HepG2 (cell line): ENCODE data around the gene SUDS3. TPM values are rescaled to one million over a fixed set of nuclear protein-coding genes. Genes with fewer than 3 reads are reported as not detected.

ENCODE experiments used
- GATAD2A ChIP-seq: IDR thresholded peaks from 2 replicates; pipeline ENCODE4 v1.6.1; 2016
- MXD4 ChIP-seq: IDR thresholded peaks from 2 replicates; pipeline ENCODE4 v1.6.1; 2016; ENCODE audit warnings: mild to moderate bottlenecking, missing biosample characterization, missing genetic modification reagents
- NFYC ChIP-seq: IDR thresholded peaks from 2 replicates; pipeline ENCODE4 v1.6.1; 2016; ENCODE audit warnings: missing genetic modification reagents, missing compliant biosample characterization
- SRF ChIP-seq: IDR thresholded peaks from 2 replicates; pipeline ENCODE4 v1.6.1; 2011; ENCODE audit warnings: mild to moderate bottlenecking, low read depth, low read length, moderate library complexity
- ZNF703 ChIP-seq: sonication (generic); formaldehyde crosslinking; IDR thresholded peaks from 2 replicates; pipeline ENCODE4 v1.5.1; 2020; ENCODE audit warnings: missing genetic modification reagents, mild to moderate bottlenecking, moderate library complexity, borderline replicate concordance
- polyA plus RNA-seq, 8 experiments: library from polyadenylated mRNA; depleted of rRNA in 3 of 8; stranded (reverse) in 7 of 8; unstranded in 1 of 8; fragments of >200 nt; fragmentation: Illumina TruSeq in 4 of 8; extraction: Trizol in 4 of 8; gene quantifications; 2 replicates each; pipeline versions ENCODE4 v1.2.1 to v1.2.3, GENCODE V29; 2011 to 2016; ENCODE audit warnings: low read depth in 4 of 8, missing spikeins in 1 of 8, mixed read lengths in 1 of 8; ENCODE audit not compliant: insufficient read depth in 1 of 8
- total RNA-seq, 5 experiments: library from RNA; depleted of rRNA; stranded (reverse); fragments of >200 nt; fragmentation: Illumina TruSeq; extraction: Trizol; gene quantifications; 2 replicates each; pipeline ENCODE4 v1.2.3, GENCODE V29; 2016; ENCODE audit warnings: low read depth in 1 of 5
- TF ChIP-seq, protein P1 (sequence below), 2 experiments: fragments of 450-650 bp in 1 of 2; sonication (generic) in 1 of 2; formaldehyde crosslinking in 1 of 2; IDR thresholded peaks; 2 replicates each; pipeline versions ENCODE4 v1.6.1 to v1.8.0; 2016 to 2022; ENCODE audit warnings: antibody characterized with exemption in 1 of 2, mild to moderate bottlenecking in 1 of 2, missing genetic modification reagents in 1 of 2
- TF ChIP-seq, protein P2 (sequence below): sonication (generic); formaldehyde crosslinking; IDR thresholded peaks from 2 replicates; pipeline ENCODE4 v1.5.0; 2020; ENCODE audit warnings: mild to moderate bottlenecking, missing genetic modification reagents, borderline replicate concordance
- TF ChIP-seq, protein P3 (sequence below): sonication (generic); formaldehyde crosslinking; IDR thresholded peaks from 2 replicates; pipeline ENCODE4 v1.9.0; 2021; ENCODE audit warnings: missing genetic modification reagents, borderline replicate concordance

Gene SUDS3
- total and polyA plus RNA-seq, 2 of the 13 experiments (the other 11 are each of a cell fraction or from before 2014, with no cell fraction given), result 20.2 to 33.1 TPM

DNA sequence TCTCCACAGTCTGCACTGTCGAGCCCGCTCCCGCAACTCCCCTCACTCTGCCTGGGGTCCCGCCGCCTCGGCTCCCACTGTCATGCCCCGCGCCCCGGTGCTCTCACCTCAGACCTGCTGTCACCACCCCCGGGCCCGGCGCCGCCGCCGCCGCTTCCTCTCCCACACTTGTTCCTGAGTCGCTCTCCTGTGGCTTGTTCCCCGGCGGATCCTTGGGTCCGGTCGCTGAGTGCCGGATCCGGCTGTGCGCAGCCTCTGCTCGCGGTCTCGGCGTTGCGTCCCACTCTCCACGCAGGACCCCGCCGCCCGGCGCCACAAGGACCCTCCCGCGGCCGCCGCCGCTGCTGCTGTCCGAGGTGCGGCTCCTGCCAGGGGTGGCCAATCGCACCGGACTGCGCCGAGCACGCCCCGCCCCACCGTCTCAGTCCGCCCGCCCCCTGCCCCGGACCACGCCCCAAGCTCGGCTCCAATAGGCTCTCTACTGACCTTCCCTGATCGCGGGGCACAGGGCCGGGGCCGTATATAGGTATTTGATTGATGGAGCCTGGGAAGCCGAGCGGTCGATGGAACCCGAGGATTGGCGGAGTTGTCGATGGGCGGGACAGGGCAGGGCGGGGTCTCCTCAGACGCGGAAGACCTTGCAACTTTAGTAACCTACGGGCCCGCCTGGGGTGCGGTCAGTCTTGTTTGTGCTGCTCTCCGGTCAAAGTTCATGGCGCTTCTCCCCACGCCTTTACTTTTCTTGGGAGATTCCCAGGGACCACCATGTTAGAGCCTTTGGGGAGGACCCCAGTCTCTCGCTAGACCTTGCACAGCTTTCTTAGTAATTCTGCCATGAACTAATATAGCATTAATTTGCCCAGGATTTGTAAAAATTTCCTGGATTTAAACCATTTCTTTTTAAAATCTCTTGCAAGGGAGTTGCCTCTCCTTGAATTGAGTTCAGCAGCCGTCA, 3.5 kb upstream of the SUDS3 start, which contains the start of gene TAOK3 (continued):
- TF ChIP-seq, protein P1, sequence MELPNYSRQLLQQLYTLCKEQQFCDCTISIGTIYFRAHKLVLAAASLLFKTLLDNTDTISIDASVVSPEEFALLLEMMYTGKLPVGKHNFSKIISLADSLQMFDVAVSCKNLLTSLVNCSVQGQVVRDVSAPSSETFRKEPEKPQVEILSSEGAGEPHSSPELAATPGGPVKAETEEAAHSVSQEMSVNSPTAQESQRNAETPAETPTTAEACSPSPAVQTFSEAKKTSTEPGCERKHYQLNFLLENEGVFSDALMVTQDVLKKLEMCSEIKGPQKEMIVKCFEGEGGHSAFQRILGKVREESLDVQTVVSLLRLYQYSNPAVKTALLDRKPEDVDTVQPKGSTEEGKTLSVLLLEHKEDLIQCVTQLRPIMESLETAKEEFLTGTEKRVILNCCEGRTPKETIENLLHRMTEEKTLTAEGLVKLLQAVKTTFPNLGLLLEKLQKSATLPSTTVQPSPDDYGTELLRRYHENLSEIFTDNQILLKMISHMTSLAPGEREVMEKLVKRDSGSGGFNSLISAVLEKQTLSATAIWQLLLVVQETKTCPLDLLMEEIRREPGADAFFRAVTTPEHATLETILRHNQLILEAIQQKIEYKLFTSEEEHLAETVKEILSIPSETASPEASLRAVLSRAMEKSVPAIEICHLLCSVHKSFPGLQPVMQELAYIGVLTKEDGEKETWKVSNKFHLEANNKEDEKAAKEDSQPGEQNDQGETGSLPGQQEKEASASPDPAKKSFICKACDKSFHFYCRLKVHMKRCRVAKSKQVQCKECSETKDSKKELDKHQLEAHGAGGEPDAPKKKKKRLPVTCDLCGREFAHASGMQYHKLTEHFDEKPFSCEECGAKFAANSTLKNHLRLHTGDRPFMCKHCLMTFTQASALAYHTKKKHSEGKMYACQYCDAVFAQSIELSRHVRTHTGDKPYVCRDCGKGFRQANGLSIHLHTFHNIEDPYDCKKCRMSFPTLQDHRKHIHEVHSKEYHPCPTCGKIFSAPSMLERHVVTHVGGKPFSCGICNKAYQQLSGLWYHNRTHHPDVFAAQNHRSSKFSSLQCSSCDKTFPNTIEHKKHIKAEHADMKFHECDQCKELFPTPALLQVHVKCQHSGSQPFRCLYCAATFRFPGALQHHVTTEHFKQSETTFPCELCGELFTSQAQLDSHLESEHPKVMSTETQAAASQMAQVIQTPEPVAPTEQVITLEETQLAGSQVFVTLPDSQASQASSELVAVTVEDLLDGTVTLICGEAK (IDR thresholded peaks at IDR 0.05), result no peak
- TF ChIP-seq, protein P1 (CRISPR knock-in tag; IDR thresholded peaks at IDR 0.05), result peak; percentile 66; the same call in 1 of the 2 replicates
- TF ChIP-seq SRF (peak; percentile 95), ZNF703 (CRISPR knock-in tag) (no peak), MXD4 (CRISPR knock-in tag) (no peak; the same call in 1 of the 2 replicates), GATAD2A (CRISPR knock-in tag) (peak; percentile 39; the same call in 1 of the 2 replicates), NFYC (CRISPR knock-in tag) (peak; percentile 81)
- TF ChIP-seq, protein P2, sequence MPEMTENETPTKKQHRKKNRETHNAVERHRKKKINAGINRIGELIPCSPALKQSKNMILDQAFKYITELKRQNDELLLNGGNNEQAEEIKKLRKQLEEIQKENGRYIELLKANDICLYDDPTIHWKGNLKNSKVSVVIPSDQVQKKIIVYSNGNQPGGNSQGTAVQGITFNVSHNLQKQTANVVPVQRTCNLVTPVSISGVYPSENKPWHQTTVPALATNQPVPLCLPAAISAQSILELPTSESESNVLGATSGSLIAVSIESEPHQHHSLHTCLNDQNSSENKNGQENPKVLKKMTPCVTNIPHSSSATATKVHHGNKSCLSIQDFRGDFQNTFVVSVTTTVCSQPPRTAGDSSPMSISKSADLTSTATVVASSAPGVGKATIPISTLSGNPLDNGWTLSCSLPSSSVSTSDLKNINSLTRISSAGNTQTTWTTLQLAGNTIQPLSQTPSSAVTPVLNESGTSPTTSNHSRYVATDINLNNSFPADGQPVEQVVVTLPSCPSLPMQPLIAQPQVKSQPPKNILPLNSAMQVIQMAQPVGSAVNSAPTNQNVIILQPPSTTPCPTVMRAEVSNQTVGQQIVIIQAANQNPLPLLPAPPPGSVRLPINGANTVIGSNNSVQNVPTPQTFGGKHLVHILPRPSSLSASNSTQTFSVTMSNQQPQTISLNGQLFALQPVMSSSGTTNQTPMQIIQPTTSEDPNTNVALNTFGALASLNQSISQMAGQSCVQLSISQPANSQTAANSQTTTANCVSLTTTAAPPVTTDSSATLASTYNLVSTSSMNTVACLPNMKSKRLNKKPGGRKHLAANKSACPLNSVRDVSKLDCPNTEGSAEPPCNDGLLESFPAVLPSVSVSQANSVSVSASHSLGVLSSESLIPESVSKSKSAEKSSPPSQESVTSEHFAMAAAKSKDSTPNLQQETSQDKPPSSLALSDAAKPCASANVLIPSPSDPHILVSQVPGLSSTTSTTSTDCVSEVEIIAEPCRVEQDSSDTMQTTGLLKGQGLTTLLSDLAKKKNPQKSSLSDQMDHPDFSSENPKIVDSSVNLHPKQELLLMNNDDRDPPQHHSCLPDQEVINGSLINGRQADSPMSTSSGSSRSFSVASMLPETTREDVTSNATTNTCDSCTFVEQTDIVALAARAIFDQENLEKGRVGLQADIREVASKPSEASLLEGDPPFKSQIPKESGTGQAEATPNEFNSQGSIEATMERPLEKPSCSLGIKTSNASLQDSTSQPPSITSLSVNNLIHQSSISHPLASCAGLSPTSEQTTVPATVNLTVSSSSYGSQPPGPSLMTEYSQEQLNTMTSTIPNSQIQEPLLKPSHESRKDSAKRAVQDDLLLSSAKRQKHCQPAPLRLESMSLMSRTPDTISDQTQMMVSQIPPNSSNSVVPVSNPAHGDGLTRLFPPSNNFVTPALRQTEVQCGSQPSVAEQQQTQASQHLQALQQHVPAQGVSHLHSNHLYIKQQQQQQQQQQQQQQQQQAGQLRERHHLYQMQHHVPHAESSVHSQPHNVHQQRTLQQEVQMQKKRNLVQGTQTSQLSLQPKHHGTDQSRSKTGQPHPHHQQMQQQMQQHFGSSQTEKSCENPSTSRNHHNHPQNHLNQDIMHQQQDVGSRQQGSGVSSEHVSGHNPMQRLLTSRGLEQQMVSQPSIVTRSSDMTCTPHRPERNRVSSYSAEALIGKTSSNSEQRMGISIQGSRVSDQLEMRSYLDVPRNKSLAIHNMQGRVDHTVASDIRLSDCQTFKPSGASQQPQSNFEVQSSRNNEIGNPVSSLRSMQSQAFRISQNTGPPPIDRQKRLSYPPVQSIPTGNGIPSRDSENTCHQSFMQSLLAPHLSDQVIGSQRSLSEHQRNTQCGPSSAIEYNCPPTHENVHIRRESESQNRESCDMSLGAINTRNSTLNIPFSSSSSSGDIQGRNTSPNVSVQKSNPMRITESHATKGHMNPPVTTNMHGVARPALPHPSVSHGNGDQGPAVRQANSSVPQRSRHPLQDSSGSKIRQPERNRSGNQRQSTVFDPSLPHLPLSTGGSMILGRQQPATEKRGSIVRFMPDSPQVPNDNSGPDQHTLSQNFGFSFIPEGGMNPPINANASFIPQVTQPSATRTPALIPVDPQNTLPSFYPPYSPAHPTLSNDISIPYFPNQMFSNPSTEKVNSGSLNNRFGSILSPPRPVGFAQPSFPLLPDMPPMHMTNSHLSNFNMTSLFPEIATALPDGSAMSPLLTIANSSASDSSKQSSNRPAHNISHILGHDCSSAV (CRISPR knock-in tag), result no peak
- TF ChIP-seq, protein P3, sequence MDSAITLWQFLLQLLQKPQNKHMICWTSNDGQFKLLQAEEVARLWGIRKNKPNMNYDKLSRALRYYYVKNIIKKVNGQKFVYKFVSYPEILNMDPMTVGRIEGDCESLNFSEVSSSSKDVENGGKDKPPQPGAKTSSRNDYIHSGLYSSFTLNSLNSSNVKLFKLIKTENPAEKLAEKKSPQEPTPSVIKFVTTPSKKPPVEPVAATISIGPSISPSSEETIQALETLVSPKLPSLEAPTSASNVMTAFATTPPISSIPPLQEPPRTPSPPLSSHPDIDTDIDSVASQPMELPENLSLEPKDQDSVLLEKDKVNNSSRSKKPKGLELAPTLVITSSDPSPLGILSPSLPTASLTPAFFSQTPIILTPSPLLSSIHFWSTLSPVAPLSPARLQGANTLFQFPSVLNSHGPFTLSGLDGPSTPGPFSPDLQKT, result no peak
